Natural killer cell (primary cell): ENCODE results near the gene SHB. TPM values are rescaled to one million over a fixed set of nuclear protein-coding genes. Genes with fewer than 3 reads are reported as not detected.

Experiments
- ATAC-seq, 3 donors: fragments of 150-1000 bp in 2 of 3; fragments of 200-7000 bp in 1 of 3; cut with Tn5 transposase; 1 replicate in 1 of 3; 2 replicates in 2 of 3; pipeline ENCODE4 v1.10.0; 2021; ENCODE audit warnings: mild to moderate bottlenecking in 2 of 3, moderate library complexity in 2 of 3
- DNase-seq, 2 donors: peaks; one replicate each; pipeline versions ENCODE4 v3.0.0 to v3.0.0-alpha.2; 2013 to 2021; ENCODE audit warnings: mixed read lengths in 1 of 2
- H3K27ac ChIP-seq: one replicate; pipeline ENCODE4 v1.5.1; 2013; ENCODE audit warnings: mild to moderate bottlenecking, low read length
- H3K27me3 ChIP-seq: one replicate; pipeline ENCODE4 v1.6.1; 2013; ENCODE audit warnings: low read length; ENCODE audit not compliant: control insufficient read depth, insufficient read depth
- H3K36me3 ChIP-seq: one replicate; pipeline ENCODE4 v1.6.1; 2013; ENCODE audit warnings: low read length; ENCODE audit not compliant: control insufficient read depth, insufficient read depth
- H3K4me1 ChIP-seq: one replicate; pipeline ENCODE4 v1.6.1; 2013; ENCODE audit warnings: low read length; ENCODE audit not compliant: control insufficient read depth, insufficient read depth
- H3K4me3 ChIP-seq: one replicate; pipeline ENCODE4 v1.5.1; 2013; ENCODE audit warnings: low read length
- H3K9me3 ChIP-seq: one replicate; pipeline ENCODE4 v1.6.1; 2013; ENCODE audit warnings: low read length; ENCODE audit not compliant: control insufficient read depth, insufficient read depth
- H3K27ac Mint-ChIP-seq, 2 donors: one replicate each; pipeline ENCODE4 v1.8.0; 2022; ENCODE audit warnings: mild to moderate bottlenecking in 2 of 2, mixed read lengths in 2 of 2, moderate library complexity in 1 of 2
- H3K27me3 Mint-ChIP-seq, 2 donors: one replicate each; pipeline ENCODE4 v1.8.0; 2022; ENCODE audit warnings: low read depth in 2 of 2, mixed read lengths in 2 of 2
- H3K36me3 Mint-ChIP-seq: one replicate; pipeline ENCODE4 v1.8.0; 2022; ENCODE audit warnings: mixed read lengths
- H3K4me1 Mint-ChIP-seq, 2 donors: one replicate each; pipeline ENCODE4 v1.8.0; 2022; ENCODE audit warnings: mixed read lengths in 2 of 2
- H3K4me3 Mint-ChIP-seq: one replicate; pipeline ENCODE4 v1.8.0; 2022; ENCODE audit warnings: mild to moderate bottlenecking, moderate library complexity, mixed read lengths
- H3K9me3 Mint-ChIP-seq, 2 donors: one replicate each; pipeline ENCODE4 v1.8.0; 2022; ENCODE audit warnings: mixed read lengths in 2 of 2
- CTCF ChIP-seq: fragments of 200-600 bp; IDR thresholded peaks from one replicate; pipeline ENCODE4 v1.8.0; 2022; ENCODE audit warnings: antibody characterized with exemption
- WGBS: methylation state at CpG from one replicate; pipeline ENCODE4 v1.1.7; 2013; ENCODE audit warnings: missing lambda C conversion rate; ENCODE audit not compliant: insufficient coverage; 5-methylcytosine and 5-hydroxymethylcytosine counted together
- intact Hi-C: fragments of 100-400 bp; cut with micrococcal nuclease; formaldehyde crosslinking; loops from one replicate; pipeline ENCODE4 v1.14.2; 2022
- total RNA-seq, 4 donors: library from RNA; stranded (reverse); fragments of 120-200 nt in 1 of 4; gene quantifications; one replicate each; pipeline versions ENCODE4 v1.2.3 to v1.2.4, GENCODE V29; 2013 to 2022

The SHB gene
- total RNA-seq, 3 donors from 2014 or later (not counting 1 experiment from before 2014, with no cell fraction given), result 2.7 to 7.1 (median 2.9) TPM

GRCh38 chr9:37921168-37921510 is 147.9 kb downstream of the SHB start:
- 91% methylated on average over 7 of the region's 7 CpGs for WGBS
- no peak for ATAC-seq
- no peaks in the 10 kb centered on the region for H3K36me3 ChIP-seq
- H3K9me3 ChIP-seq, result no peaks in the 10 kb centered on the region
- Mint-ChIP-seq H3K4me3 (no peak overlapping the region), H3K9me3 (no peaks in the 10 kb centered on the region), H3K4me1 (peaks cover 24 to 27% of the 10 kb centered on the region in 2 donors), H3K27me3 (no peaks in the 10 kb centered on the region), H3K36me3 (no peaks in the 10 kb centered on the region), H3K27ac (no peak overlapping the region)
- no peak overlapping the region for H3K4me3 ChIP-seq
- intact Hi-C loops, result no loop called here
- peaks cover 13% of the 10 kb centered on the region for H3K4me1 ChIP-seq
- no peak overlapping the region for H3K27ac ChIP-seq
- TF ChIP-seq CTCF, result no peak
- DNase-seq, result no peak
- no peaks in the 10 kb centered on the region for H3K27me3 ChIP-seq

- ATAC-seq (no peak), DNase-seq (peak in 1 of 2 donors; percentile 22)
- Histone ChIP-seq H3K4me1 (peaks cover 13% of the 10 kb centered on the region), H3K4me3 (no peak overlapping the region), H3K9me3 (no peaks in the 10 kb centered on the region), H3K27ac (no peak overlapping the region), H3K27me3 (no peaks in the 10 kb centered on the region), H3K36me3 (no peaks in the 10 kb centered on the region)
- H3K27me3 Mint-ChIP-seq, result no peaks in the 10 kb centered on the region
- no peaks in the 10 kb centered on the region for H3K36me3 Mint-ChIP-seq
- intact Hi-C loops, result no loop called here
- H3K4me1 Mint-ChIP-seq, result peaks cover 24 to 26% of the 10 kb centered on the region in 2 donors
- 96% methylated on average over 5 of the region's 5 CpGs for WGBS
- no peaks in the 10 kb centered on the region for H3K9me3 Mint-ChIP-seq
- H3K27ac Mint-ChIP-seq, result no peak overlapping the region
- H3K4me3 Mint-ChIP-seq, result no peak overlapping the region
- no peak for TF ChIP-seq CTCF
Observed at GRCh38 chr9:37920471-37921167, 148.4 kb downstream of the SHB start.

GRCh38 chr9:37919956-37920335 is 149.1 kb downstream of the SHB start:
- no peaks in the 10 kb centered on the region for H3K36me3 Mint-ChIP-seq
- no peak overlapping the region for H3K27ac Mint-ChIP-seq
- H3K4me1 Mint-ChIP-seq, result peaks cover 24 to 26% of the 10 kb centered on the region in 2 donors
- intact Hi-C loops, result no loop called here
- DNase-seq (no peak), ATAC-seq (no peak)
- Histone ChIP-seq H3K4me3 (no peak overlapping the region), H3K27me3 (no peaks in the 10 kb centered on the region), H3K27ac (no peak overlapping the region), H3K36me3 (no peaks in the 10 kb centered on the region), H3K9me3 (no peaks in the 10 kb centered on the region), H3K4me1 (peaks cover 13% of the 10 kb centered on the region)
- H3K9me3 Mint-ChIP-seq, result no peaks in the 10 kb centered on the region
- no peaks in the 10 kb centered on the region for H3K27me3 Mint-ChIP-seq
- 96% methylated on average over 6 of the region's 6 CpGs for WGBS
- H3K4me3 Mint-ChIP-seq, result no peak overlapping the region
- no peak for TF ChIP-seq CTCF
